Suprapubic skin (tissue), 4 donors: ENCODE results near the gene RAPGEF5. TPM values are rescaled to one million over a fixed set of nuclear protein-coding genes. Genes with fewer than 3 reads are reported as not detected.

ENCODE experiments used
- DNase-seq, 2 donors: peaks; one replicate each; pipeline ENCODE4 v3.0.0-alpha.2; 2019; ENCODE audit warnings: low spot score in 2 of 2
- H3K27ac ChIP-seq: fragments of 200-600 bp; sonication (generic); one replicate; pipeline ENCODE4 v1.5.1; 2019
- H3K27me3 ChIP-seq: fragments of 200-600 bp; sonication (generic); one replicate; pipeline ENCODE4 v1.5.1; 2019
- H3K36me3 ChIP-seq: fragments of 200-600 bp; sonication (generic); one replicate; pipeline ENCODE4 v1.5.1; 2019
- H3K4me1 ChIP-seq: fragments of 200-600 bp; sonication (generic); one replicate; pipeline ENCODE4 v1.5.1; 2019
- H3K4me3 ChIP-seq: fragments of 200-600 bp; sonication (generic); one replicate; pipeline ENCODE4 v1.5.1; 2019; ENCODE audit warnings: mild to moderate bottlenecking
- H3K9me3 ChIP-seq: fragments of 200-600 bp; sonication (generic); one replicate; pipeline ENCODE4 v1.5.1; 2019
- CTCF ChIP-seq, 2 donors: fragments of 200-600 bp in 1 of 2; fragments of 450-650 bp in 1 of 2; sonication (generic) in 1 of 2; IDR thresholded peaks; one replicate each; pipeline ENCODE4 v1.5.1; 2016 to 2019; ENCODE audit warnings: antibody characterized with exemption in 2 of 2, mild to moderate bottlenecking in 1 of 2, moderate library complexity in 1 of 2
- EP300 ChIP-seq: sonication (generic); formaldehyde crosslinking; IDR thresholded peaks from one replicate; pipeline ENCODE4 v1.6.1; 2017; ENCODE audit warnings: antibody characterized with exemption
- POLR2A ChIP-seq, 2 donors: fragments of 450-650 bp; IDR thresholded peaks; one replicate each; pipeline ENCODE4 v1.6.1; 2017; ENCODE audit warnings: antibody characterized with exemption in 2 of 2, mild to moderate bottlenecking in 2 of 2, moderate library complexity in 2 of 2
- POLR2AphosphoS5 ChIP-seq, 3 donors: sonication (generic); formaldehyde crosslinking; IDR thresholded peaks; one replicate each; pipeline ENCODE4 v1.6.1; 2017; ENCODE audit warnings: antibody characterized with exemption in 3 of 3
- WGBS: methylation state at CpG from one replicate; pipeline ENCODE4 v1.1.5; 2018; 5-methylcytosine and 5-hydroxymethylcytosine counted together
- total RNA-seq, 4 donors: library from RNA; depleted of rRNA; stranded (reverse); fragments of >200 nt; gene quantifications; one replicate each; pipeline ENCODE4 v1.1.0, GENCODE V29; 2016

RAPGEF5 gene
- total RNA-seq, 4 donors from 2014 or later, result 22.6 to 88.5 (median 26.9) TPM

- no peak for DNase-seq
- Histone ChIP-seq H3K4me3 (no peak overlapping the region), H3K27me3 (no peaks in the 10 kb centered on the region), H3K36me3 (no peaks in the 10 kb centered on the region), H3K27ac (no peak overlapping the region), H3K4me1 (no peaks in the 10 kb centered on the region), H3K9me3 (no peaks in the 10 kb centered on the region)
- TF ChIP-seq CTCF (IDR thresholded peaks at IDR 0.05) (no peak), EP300 (no peak), POLR2A (IDR thresholded peaks at IDR 0.05) (no peak), POLR2AphosphoS5 (IDR thresholded peaks at IDR 0.05) (no peak)
- 89% methylated on average over 2 of the region's 2 CpGs for WGBS
These were observed 45.3 kb upstream of the RAPGEF5 start for GRCh38 chr7:22402250-22402649.

- H3K4me1 ChIP-seq, result no peaks in the 10 kb centered on the region
- TF ChIP-seq POLR2A (IDR thresholded peaks at IDR 0.05), result no peak
- no peak for TF ChIP-seq EP300
- no peak for TF ChIP-seq POLR2AphosphoS5 (IDR thresholded peaks at IDR 0.05)
- TF ChIP-seq CTCF (IDR thresholded peaks at IDR 0.05), result no peak
- H3K36me3 ChIP-seq, result no peaks in the 10 kb centered on the region
- WGBS, result 88% methylated on average over 3 of the region's 3 CpGs
- no peak overlapping the region for H3K27ac ChIP-seq
- H3K9me3 ChIP-seq, result no peaks in the 10 kb centered on the region
- no peaks in the 10 kb centered on the region for H3K27me3 ChIP-seq
- H3K4me3 ChIP-seq, result no peak overlapping the region
- DNase-seq, result no peak
These were observed 44.1 kb upstream of the RAPGEF5 start for GRCh38 chr7:22400936-22401553.

DNA sequence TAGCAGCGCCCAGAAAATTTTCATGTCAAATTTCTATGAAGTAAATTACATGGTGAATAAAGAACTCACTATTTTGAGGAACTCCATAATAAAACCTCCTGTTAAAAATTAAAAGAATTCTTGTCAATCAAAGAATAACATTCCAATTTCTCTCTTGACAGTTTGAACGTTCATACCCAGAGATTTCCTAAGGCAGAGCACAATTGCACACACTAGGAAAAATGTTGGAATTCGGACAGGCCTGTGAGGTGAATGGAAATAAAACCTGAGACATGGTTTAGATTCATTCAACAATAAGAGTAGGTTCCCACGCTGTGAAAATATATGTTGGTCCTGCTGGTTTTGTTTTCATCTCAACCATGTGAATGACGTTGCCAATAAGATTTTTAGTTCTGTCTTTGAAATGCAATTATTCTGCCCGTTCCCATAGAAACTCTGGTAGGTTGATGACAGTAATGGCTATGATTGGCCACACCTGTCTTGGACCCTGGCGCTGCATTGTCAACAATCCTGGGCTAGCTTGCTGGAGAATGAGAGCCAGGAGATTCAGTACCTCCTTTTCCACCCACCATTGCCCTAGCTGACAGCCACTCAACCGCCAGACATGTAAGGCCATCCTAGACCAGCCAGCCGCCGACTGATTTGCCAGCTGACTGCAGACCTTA lies 43.3 kb upstream of the RAPGEF5 start:
- H3K9me3 ChIP-seq, result no peaks in the 10 kb centered on the region
- DNase-seq, result no peak
- no peaks in the 10 kb centered on the region for H3K4me1 ChIP-seq
- no peak overlapping the region for H3K27ac ChIP-seq
- 88% methylated on average over 10 of the region's 10 CpGs for WGBS
- no peaks in the 10 kb centered on the region for H3K27me3 ChIP-seq
- TF ChIP-seq CTCF (IDR thresholded peaks at IDR 0.05), result no peak
- no peak for TF ChIP-seq POLR2AphosphoS5 (IDR thresholded peaks at IDR 0.05)
- TF ChIP-seq POLR2A (IDR thresholded peaks at IDR 0.05), result no peak
- TF ChIP-seq EP300, result no peak
- H3K4me3 ChIP-seq, result no peak overlapping the region
- no peaks in the 10 kb centered on the region for H3K36me3 ChIP-seq

- H3K27me3 ChIP-seq, result no peaks in the 10 kb centered on the region
- H3K27ac ChIP-seq, result no peak overlapping the region
- no peak for DNase-seq
- H3K36me3 ChIP-seq, result no peaks in the 10 kb centered on the region
- H3K9me3 ChIP-seq, result no peaks in the 10 kb centered on the region
- TF ChIP-seq EP300, result no peak
- TF ChIP-seq POLR2A (IDR thresholded peaks at IDR 0.05), result no peak
- TF ChIP-seq POLR2AphosphoS5 (IDR thresholded peaks at IDR 0.05), result no peak
- TF ChIP-seq CTCF (IDR thresholded peaks at IDR 0.05), result no peak
- no peaks in the 10 kb centered on the region for H3K4me1 ChIP-seq
- no peak overlapping the region for H3K4me3 ChIP-seq
- 77% methylated on average over 2 of the region's 2 CpGs for WGBS
These were observed 42.6 kb upstream of the RAPGEF5 start for GRCh38 chr7:22399546-22399945.

DNA sequence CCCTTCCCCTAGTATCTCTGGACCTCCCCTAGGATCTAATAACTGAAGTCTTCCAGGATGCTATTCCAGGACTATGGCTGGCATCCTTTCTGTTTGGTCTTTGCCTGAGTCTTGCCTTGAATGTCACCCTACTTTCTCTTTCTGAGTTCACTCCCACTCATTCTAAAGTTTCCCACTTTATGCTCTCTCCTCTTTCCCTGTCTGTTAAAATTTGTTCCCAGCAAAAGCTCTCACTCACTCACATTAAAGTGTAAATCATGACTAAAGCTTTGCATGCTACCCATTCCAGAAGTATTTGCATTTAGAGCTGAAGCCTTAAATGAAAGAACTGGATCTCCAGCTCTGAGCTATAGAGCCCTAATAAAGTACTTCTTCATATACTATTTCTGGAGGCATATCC lies 42.1 kb upstream of the RAPGEF5 start:
- TF ChIP-seq POLR2AphosphoS5 (IDR thresholded peaks at IDR 0.05) (no peak), EP300 (no peak), POLR2A (IDR thresholded peaks at IDR 0.05) (no peak), CTCF (IDR thresholded peaks at IDR 0.05) (no peak)
- Histone ChIP-seq H3K27me3 (no peaks in the 10 kb centered on the region), H3K9me3 (no peaks in the 10 kb centered on the region), H3K27ac (no peak overlapping the region), H3K36me3 (no peaks in the 10 kb centered on the region), H3K4me1 (no peaks in the 10 kb centered on the region), H3K4me3 (no peak overlapping the region)
- DNase-seq, result no peak
